ENCODE data around the gene ZNF780A.
A peak's percentile ranks its signal among the peaks of the same experiment; 100 is the strongest.
"Not testable (repeated sequence)": the region's sequence is repeated elsewhere in the genome, so short reads cannot be mapped to it uniquely, and the experiment has no call there.

Gene ZNF780A

GRCh38 chr19:40081411-40081810, 9.3 kb downstream of the ZNF780A start:
- DNase-seq: no peak

GRCh38 chr19:40080289-40080688, 10.5 kb downstream of the ZNF780A start:
- no peak for DNase-seq

GRCh38 chr19:40078377-40078776, 12.4 kb downstream of the ZNF780A start:
- DNase-seq: no peak

- DNase-seq: no peak
Measured at GRCh38 chr19:40070058-40070457, 20.7 kb downstream of the ZNF780A start.

- DNase-seq: no peak
Measured at GRCh38 chr19:40059624-40060023, 31.1 kb downstream of the ZNF780A start.

- DNase-seq: no peak
Measured at GRCh38 chr19:40057166-40057565, 33.6 kb downstream of the ZNF780A start.

- no peak for DNase-seq
Measured at GRCh38 chr19:40056505-40056904, 34.2 kb downstream of the ZNF780A start.

GRCh38 chr19:40055832-40056504, 34.8 kb downstream of the ZNF780A start, which contains the start of gene ZNF780B:
Gene ZNF780B, minus strand, starts transcription at chr19:40056231. Its CDS starts 5,899 bp downstream, at chr19:40050332.
- peak; percentile 85 for DNase-seq

- DNase-seq: no peak
Measured at GRCh38 chr19:40055049-40055448, 35.7 kb downstream of the ZNF780A start.

- DNase-seq: no peak
Measured at GRCh38 chr19:40054632-40055031, 36.1 kb downstream of the ZNF780A start.

GRCh38 chr19:40053491-40053890, 37.3 kb downstream of the ZNF780A start:
- DNase-seq: no peak

GRCh38 chr19:40041718-40042117, 49.0 kb downstream of the ZNF780A start:
- DNase-seq: not testable (repeated sequence)

GRCh38 chr19:40038047-40038446, 52.7 kb downstream of the ZNF780A start:
- not testable (repeated sequence) for DNase-seq

- no peak for DNase-seq
Measured at GRCh38 chr19:40035996-40036395, 54.7 kb downstream of the ZNF780A start.

GRCh38 chr19:40033989-40034560, 56.7 kb downstream of the ZNF780A start:
- DNase-seq: no peak

- no peak for DNase-seq
Measured at GRCh38 chr19:40026597-40026970, 64.2 kb downstream of the ZNF780A start.

GRCh38 chr19:40025938-40026596, 64.7 kb downstream of the ZNF780A start:
- no peak for DNase-seq

- no peak for DNase-seq
Measured at GRCh38 chr19:40023969-40024368, 66.8 kb downstream of the ZNF780A start.

Data from DMS53 (cell line).